Glutamatergic neuron (in vitro differentiated cells): ENCODE data around the gene FAM98A. TPM values are rescaled to one million over a fixed set of nuclear protein-coding genes. Genes with fewer than 3 reads are reported as not detected.
A peak's percentile ranks its signal among the peaks of the same experiment; 100 is the strongest.

Experiments used
- DNase-seq: peaks from one replicate; pipeline ENCODE4 v3.0.0; 2022
- H3K27ac Mint-ChIP-seq: one replicate; pipeline ENCODE4 v1.8.0; 2020; ENCODE audit warnings: mild to moderate bottlenecking, mixed read lengths, inconsistent platforms; ENCODE audit not compliant: unreplicated experiment
- H3K27me3 Mint-ChIP-seq: one replicate; pipeline ENCODE4 v1.8.0; 2020; ENCODE audit warnings: mild to moderate bottlenecking, moderate library complexity, mixed read lengths, inconsistent platforms; ENCODE audit not compliant: unreplicated experiment
- H3K36me3 Mint-ChIP-seq: one replicate; pipeline ENCODE4 v1.8.0; 2020; ENCODE audit warnings: mild to moderate bottlenecking, mixed read lengths, inconsistent platforms; ENCODE audit not compliant: unreplicated experiment
- H3K4me1 Mint-ChIP-seq: one replicate; pipeline ENCODE4 v1.8.0; 2020; ENCODE audit warnings: mild to moderate bottlenecking, low read depth, mixed read lengths, inconsistent platforms; ENCODE audit not compliant: unreplicated experiment
- H3K4me3 Mint-ChIP-seq: one replicate; pipeline ENCODE4 v1.8.0; 2020; ENCODE audit warnings: mild to moderate bottlenecking, mixed read lengths, inconsistent platforms; ENCODE audit not compliant: unreplicated experiment
- H3K9me3 Mint-ChIP-seq: one replicate; pipeline ENCODE4 v1.8.0; 2020; ENCODE audit warnings: mild to moderate bottlenecking, moderate library complexity, mixed read lengths, inconsistent platforms; ENCODE audit not compliant: unreplicated experiment
- total RNA-seq: library from RNA; stranded (reverse); fragmentation: NEBNext Ultra II Directional; extraction: Animal tissue kit (Norgen Biotek cat#: 25700); gene quantifications from one replicate; pipeline ENCODE4 v1.2.1, GENCODE V29; 2021; ENCODE audit not compliant: unreplicated experiment
- TF ChIP-seq, protein P1 (sequence below): fragments of 200-600 bp; sonication (generic); IDR thresholded peaks from one replicate; pipeline ENCODE4 v1.5.0; 2021; ENCODE audit not compliant: partially characterized antibody, unreplicated experiment

The FAM98A gene
- total RNA-seq, 1 donor from 2014 or later, result 38.9 TPM

DNA sequence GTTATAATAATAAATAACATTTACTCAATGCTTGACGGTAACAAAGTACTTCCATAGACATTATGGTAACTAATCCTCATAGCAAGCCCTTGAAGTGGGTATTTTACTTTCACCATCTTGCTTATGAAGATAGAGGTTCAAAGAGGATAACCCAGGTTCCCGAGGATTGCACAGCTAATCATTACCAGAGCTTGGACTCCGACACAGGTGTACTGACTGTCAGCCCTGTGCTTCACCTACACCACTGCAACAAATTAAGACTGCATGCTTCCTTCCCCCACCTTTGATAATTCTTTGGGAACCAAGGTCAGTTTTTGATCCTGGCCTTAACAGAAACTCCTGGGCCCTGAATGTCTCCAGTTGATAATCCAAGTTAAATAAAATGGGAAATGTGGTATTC lies 48.9 kb downstream of the FAM98A start:
- Mint-ChIP-seq H3K36me3 (no peaks in the 10 kb centered on the region), H3K4me1 (no peaks in the 10 kb centered on the region), H3K27ac (no peak overlapping the region), H3K9me3 (no peaks in the 10 kb centered on the region), H3K4me3 (no peak overlapping the region), H3K27me3 (no peaks in the 10 kb centered on the region)
- TF ChIP-seq, protein P1, sequence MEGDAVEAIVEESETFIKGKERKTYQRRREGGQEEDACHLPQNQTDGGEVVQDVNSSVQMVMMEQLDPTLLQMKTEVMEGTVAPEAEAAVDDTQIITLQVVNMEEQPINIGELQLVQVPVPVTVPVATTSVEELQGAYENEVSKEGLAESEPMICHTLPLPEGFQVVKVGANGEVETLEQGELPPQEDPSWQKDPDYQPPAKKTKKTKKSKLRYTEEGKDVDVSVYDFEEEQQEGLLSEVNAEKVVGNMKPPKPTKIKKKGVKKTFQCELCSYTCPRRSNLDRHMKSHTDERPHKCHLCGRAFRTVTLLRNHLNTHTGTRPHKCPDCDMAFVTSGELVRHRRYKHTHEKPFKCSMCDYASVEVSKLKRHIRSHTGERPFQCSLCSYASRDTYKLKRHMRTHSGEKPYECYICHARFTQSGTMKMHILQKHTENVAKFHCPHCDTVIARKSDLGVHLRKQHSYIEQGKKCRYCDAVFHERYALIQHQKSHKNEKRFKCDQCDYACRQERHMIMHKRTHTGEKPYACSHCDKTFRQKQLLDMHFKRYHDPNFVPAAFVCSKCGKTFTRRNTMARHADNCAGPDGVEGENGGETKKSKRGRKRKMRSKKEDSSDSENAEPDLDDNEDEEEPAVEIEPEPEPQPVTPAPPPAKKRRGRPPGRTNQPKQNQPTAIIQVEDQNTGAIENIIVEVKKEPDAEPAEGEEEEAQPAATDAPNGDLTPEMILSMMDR, result no peak
- DNase-seq, result no peak

DNA sequence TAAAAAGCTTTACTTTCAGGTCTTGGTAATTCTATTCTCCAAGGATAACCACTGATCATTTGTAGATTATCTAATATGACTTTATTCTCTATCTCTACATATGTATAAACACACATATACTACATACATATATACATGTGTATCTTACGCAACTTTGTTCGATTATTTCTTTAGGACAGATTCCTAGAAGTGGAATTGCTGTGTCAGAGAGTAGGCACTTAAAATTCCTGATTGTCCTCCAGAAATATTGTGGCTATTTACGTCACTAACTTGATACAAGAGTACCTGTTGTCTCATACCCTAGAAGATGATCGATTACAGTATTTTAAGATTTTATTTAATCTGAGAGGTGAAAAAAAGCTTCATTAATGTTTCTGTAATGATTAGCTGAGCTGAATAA lies 57.9 kb downstream of the FAM98A start:
- peaks cover 2% of the 10 kb centered on the region for H3K9me3 Mint-ChIP-seq
- H3K4me1 Mint-ChIP-seq, result peaks cover 10% of the 10 kb centered on the region
- H3K4me3 Mint-ChIP-seq, result no peak overlapping the region
- H3K36me3 Mint-ChIP-seq, result no peaks in the 10 kb centered on the region
- no peaks in the 10 kb centered on the region for H3K27me3 Mint-ChIP-seq
- TF ChIP-seq, protein P1, result no peak
- no peak overlapping the region for H3K27ac Mint-ChIP-seq
- no peak for DNase-seq

DNA sequence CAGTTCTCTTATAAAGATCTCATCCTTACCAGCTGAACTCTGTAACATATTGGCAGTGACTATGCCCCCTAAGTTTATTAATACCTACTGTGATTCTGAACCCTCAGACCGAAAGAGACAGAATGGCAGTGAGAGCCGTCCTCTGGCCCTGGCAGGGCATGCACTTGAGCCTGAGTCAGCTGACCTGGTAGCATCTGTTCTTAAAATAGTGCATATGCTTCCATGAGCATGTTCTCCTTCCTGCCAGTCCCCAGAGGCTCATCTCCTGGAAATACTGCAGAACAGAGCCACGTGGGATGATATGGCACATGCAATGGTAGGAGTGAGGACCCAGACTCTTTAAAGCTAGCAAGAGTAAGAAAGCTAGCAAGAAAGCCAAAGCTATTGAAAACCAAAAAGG lies 63.7 kb downstream of the FAM98A start:
- peak; percentile 36 for DNase-seq
- Mint-ChIP-seq H3K4me1 (peaks cover 24% of the 10 kb centered on the region), H3K36me3 (no peaks in the 10 kb centered on the region), H3K27me3 (peaks cover 6% of the 10 kb centered on the region), H3K27ac (peak overlapping the region; percentile 87), H3K9me3 (peaks cover 11% of the 10 kb centered on the region), H3K4me3 (no peak overlapping the region)
- TF ChIP-seq, protein P1, result no peak

Other genes starting within 250 kb of the FAM98A start
- not detected for gene RASGRP3, start 122.7 kb downstream of the FAM98A start, total RNA-seq